GM12891 (cell line): ENCODE results near the gene KRT71.

Experiments used
- PAX5 ChIP-seq: IDR thresholded peaks from 2 replicates; pipeline ENCODE4 v1.6.1; 2011; ENCODE audit warnings: low read length, moderate library complexity, mild to moderate bottlenecking; ENCODE audit not compliant: insufficient read depth, severe bottlenecking
- POLR2A ChIP-seq: IDR thresholded peaks from 2 replicates; pipeline ENCODE4 v1.6.1; 2011; ENCODE audit warnings: low read depth, low read length, control low read depth
- POLR2AphosphoS5 ChIP-seq: IDR thresholded peaks from 2 replicates; pipeline ENCODE4 v1.6.1; 2011; ENCODE audit warnings: low read depth, low read length, control low read depth
- POU2F2 ChIP-seq: IDR thresholded peaks from 2 replicates; pipeline ENCODE4 v1.6.1; 2011; ENCODE audit warnings: low read depth, mild to moderate bottlenecking, control low read depth, low read length, moderate library complexity
- SPI1 ChIP-seq: IDR thresholded peaks from 2 replicates; pipeline ENCODE4 v1.6.1; 2011; ENCODE audit warnings: low read depth, low read length, control low read depth
- TAF1 ChIP-seq: IDR thresholded peaks from 2 replicates; pipeline ENCODE4 v1.6.1; 2011; ENCODE audit warnings: low read depth, low read length, control low read depth

- TF ChIP-seq POLR2AphosphoS5 (no peak), SPI1 (no peak), POLR2A (no peak), TAF1 (no peak), POU2F2 (no peak), PAX5 (no peak)
These were observed 13.9 kb upstream of the KRT71 start for GRCh38 chr12:52566847-52567291.
